ENCODE data around the gene EPAS1.
"Not testable (repeated sequence)": the region's sequence is repeated elsewhere in the genome, so short reads cannot be mapped to it uniquely, and the experiment has no call there.

The EPAS1 gene

DNA sequence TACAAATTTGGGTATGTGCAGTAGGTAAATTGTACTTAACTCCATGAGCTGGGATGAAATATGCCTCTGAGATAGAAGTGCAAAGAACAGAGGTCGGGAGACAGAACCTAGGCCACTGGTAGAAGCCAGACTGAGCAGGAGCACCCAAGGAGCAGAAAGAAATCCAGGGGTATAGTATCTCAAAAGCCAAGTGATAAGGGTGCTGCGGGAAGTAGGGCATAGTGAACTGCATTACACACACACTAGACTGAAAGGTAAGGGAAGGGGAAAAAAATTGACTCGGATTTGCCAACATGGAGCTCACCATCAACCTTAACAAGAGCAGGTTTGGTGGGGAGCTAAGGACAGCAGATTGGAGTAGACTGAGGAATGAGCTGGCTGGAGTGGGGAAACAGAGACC is 92.8 kb downstream of the EPAS1 start:
- H3K27ac ChIP-seq (ENCODE audit: low read depth, low read length): no peak overlapping the region
- H2AFZ ChIP-seq (ENCODE audit: low read length, unreplicated experiment): no peak overlapping the region
- peaks cover 18% of the 10 kb centered on the region for H3K4me1 ChIP-seq (ENCODE audit: control insufficient read depth, insufficient read depth, low read length, unreplicated experiment)
- no peak overlapping the region for H3K4me3 ChIP-seq (ENCODE audit: low read depth, low read length)
- H3K79me2 ChIP-seq (ENCODE audit: control insufficient read depth, insufficient read depth, low read length, unreplicated experiment): no peaks in the 10 kb centered on the region
- no peaks in the 10 kb centered on the region for H3K27me3 ChIP-seq (ENCODE audit: insufficient read depth, low read length)
- 0 out of 2 replicates have a peak, but pooled peaks cover 11% of the 10 kb centered on the region for H3K36me3 ChIP-seq (ENCODE audit: insufficient read depth, low read length)

GRCh38 chr2:46390901-46391395 is 93.7 kb downstream of the EPAS1 start:
- Histone ChIP-seq H3K4me1 (ENCODE audit: control insufficient read depth, insufficient read depth, low read length, unreplicated experiment) (peaks cover 11% of the 10 kb centered on the region), H3K79me2 (ENCODE audit: control insufficient read depth, insufficient read depth, low read length, unreplicated experiment) (no peaks in the 10 kb centered on the region), H3K27me3 (ENCODE audit: insufficient read depth, low read length) (no peaks in the 10 kb centered on the region), H3K27ac (ENCODE audit: low read depth, low read length) (no peak overlapping the region), H3K36me3 (ENCODE audit: insufficient read depth, low read length) (0 out of 2 replicates have a peak, but pooled peaks cover 11% of the 10 kb centered on the region), H2AFZ (ENCODE audit: low read length, unreplicated experiment) (no peak overlapping the region), H3K4me3 (ENCODE audit: low read depth, low read length) (no peak overlapping the region)

GRCh38 chr2:46392561-46393346 is 95.5 kb downstream of the EPAS1 start:
- no peaks in the 10 kb centered on the region for H3K27me3 ChIP-seq (ENCODE audit: insufficient read depth, low read length)
- H3K27ac ChIP-seq (ENCODE audit: low read depth, low read length): no peak overlapping the region
- H3K4me3 ChIP-seq (ENCODE audit: low read depth, low read length): no peak overlapping the region
- no peaks in the 10 kb centered on the region for H3K4me1 ChIP-seq (ENCODE audit: control insufficient read depth, insufficient read depth, low read length, unreplicated experiment)
- H3K36me3 ChIP-seq (ENCODE audit: insufficient read depth, low read length): 0 out of 2 replicates have a peak, but pooled peaks cover 10% of the 10 kb centered on the region
- no peak overlapping the region for H2AFZ ChIP-seq (ENCODE audit: low read length, unreplicated experiment)
- no peaks in the 10 kb centered on the region for H3K79me2 ChIP-seq (ENCODE audit: control insufficient read depth, insufficient read depth, low read length, unreplicated experiment)

DNA sequence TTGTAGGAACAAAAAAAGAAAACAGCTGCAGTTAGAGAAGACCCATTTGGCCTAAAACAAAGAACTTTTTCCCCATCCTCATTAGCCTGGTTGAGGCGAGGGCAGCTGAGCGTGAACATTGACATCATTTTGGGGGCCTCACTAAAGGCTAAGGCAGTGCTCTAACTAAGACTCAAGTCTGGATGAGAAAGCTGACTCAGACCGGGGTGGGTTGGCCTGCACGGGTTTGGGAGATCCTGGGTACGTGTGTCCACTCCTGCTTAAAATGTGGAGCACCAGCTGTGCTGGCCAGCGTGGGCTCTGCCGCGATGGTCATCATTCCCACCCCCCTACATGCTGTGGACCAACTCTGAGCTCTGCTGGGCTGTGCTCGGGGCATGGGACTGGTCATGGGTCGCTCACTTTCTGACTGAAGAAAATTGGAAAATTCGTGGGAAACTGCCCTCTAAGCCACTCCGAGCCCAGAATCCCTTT is 96.2 kb downstream of the EPAS1 start:
- no peaks in the 10 kb centered on the region for H3K79me2 ChIP-seq (ENCODE audit: control insufficient read depth, insufficient read depth, low read length, unreplicated experiment)
- H3K4me3 ChIP-seq (ENCODE audit: low read depth, low read length): no peak overlapping the region
- no peak overlapping the region for H2AFZ ChIP-seq (ENCODE audit: low read length, unreplicated experiment)
- H3K27ac ChIP-seq (ENCODE audit: low read depth, low read length): no peak overlapping the region
- no peaks in the 10 kb centered on the region for H3K27me3 ChIP-seq (ENCODE audit: insufficient read depth, low read length)
- 0 out of 2 replicates have a peak, but pooled peaks cover 3% of the 10 kb centered on the region for H3K36me3 ChIP-seq (ENCODE audit: insufficient read depth, low read length)
- no peaks in the 10 kb centered on the region for H3K4me1 ChIP-seq (ENCODE audit: control insufficient read depth, insufficient read depth, low read length, unreplicated experiment)

DNA sequence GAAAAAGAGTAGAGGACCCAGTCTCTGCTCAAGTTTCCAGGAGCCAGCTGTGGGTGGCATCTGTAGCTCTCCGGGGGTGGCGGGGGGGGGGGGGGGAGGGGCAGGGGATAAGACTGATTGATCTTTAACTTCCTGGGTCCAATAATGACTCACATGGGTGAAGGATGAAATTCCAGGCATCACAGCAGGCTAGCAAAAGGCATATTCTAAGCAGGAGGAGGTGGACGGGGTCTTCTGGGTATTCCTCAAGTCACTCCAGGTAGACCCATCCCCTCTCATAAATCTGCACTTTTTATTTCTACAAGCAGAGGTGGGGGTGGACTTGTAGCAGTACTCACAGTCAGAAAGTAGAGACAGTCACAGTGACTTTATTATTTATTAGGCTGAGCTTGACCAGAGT is 96.7 kb downstream of the EPAS1 start:
- Histone ChIP-seq H3K27ac (ENCODE audit: low read depth, low read length) (no peak overlapping the region), H3K4me1 (ENCODE audit: control insufficient read depth, insufficient read depth, low read length, unreplicated experiment) (no peaks in the 10 kb centered on the region)

DNA sequence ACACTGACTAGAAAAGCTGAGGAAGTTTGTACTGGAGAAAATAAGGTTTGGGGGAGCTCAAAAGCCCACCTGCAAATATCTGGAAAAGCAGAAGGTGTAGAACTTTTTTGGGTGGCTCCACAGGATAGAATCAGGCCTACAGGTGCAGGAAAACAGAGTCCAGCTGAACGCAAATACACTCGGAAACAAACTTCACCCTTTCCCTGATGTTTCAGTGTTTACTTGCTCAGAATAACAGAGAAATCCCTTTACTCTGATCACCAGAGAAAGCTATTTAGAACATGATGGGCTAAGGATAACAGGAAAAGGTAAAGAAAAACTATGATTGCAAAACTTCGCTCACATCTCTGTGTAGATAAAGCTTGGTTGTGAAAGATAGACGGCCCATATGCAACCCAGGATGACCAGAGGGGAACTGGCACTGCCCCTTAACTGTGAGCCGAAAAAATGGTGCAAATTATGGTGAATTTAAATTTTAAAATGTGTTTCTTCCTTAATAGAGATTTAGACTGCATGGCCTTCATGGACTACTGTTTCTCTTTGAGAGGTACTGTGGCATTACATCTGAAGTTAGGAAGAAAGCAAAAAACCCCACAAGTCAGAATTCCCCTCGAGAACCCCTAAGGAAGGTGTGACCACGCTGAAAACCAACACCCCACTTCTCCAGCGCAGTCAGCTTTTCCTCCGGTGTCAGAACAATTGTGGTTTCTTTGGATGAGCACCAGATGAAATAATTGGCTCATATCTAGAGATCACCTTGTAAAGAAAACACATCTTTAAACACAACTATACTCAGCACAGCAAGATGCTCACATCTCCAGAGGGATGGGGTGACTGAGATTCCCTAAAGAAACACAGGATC is 97.7 kb downstream of the EPAS1 start:
- Histone ChIP-seq H3K4me1 (ENCODE audit: control insufficient read depth, insufficient read depth, low read length, unreplicated experiment) (no peaks in the 10 kb centered on the region), H2AFZ (ENCODE audit: low read length, unreplicated experiment) (no peak overlapping the region), H3K27me3 (ENCODE audit: insufficient read depth, low read length) (no peaks in the 10 kb centered on the region), H3K4me3 (ENCODE audit: low read depth, low read length) (no peak overlapping the region), H3K36me3 (ENCODE audit: insufficient read depth, low read length) (no peaks in the 10 kb centered on the region), H3K27ac (ENCODE audit: low read depth, low read length) (no peak overlapping the region), H3K79me2 (ENCODE audit: control insufficient read depth, insufficient read depth, low read length, unreplicated experiment) (no peaks in the 10 kb centered on the region)

More for the DNA sequence above, 96.7 kb downstream of the EPAS1 start:
- H2AFZ ChIP-seq (ENCODE audit: low read length, unreplicated experiment): no peak overlapping the region
- no peak overlapping the region for H3K4me3 ChIP-seq (ENCODE audit: low read depth, low read length)
- no peaks in the 10 kb centered on the region for H3K27me3 ChIP-seq (ENCODE audit: insufficient read depth, low read length)
- H3K36me3 ChIP-seq (ENCODE audit: insufficient read depth, low read length): no peaks in the 10 kb centered on the region
- no peaks in the 10 kb centered on the region for H3K79me2 ChIP-seq (ENCODE audit: control insufficient read depth, insufficient read depth, low read length, unreplicated experiment)

DNA sequence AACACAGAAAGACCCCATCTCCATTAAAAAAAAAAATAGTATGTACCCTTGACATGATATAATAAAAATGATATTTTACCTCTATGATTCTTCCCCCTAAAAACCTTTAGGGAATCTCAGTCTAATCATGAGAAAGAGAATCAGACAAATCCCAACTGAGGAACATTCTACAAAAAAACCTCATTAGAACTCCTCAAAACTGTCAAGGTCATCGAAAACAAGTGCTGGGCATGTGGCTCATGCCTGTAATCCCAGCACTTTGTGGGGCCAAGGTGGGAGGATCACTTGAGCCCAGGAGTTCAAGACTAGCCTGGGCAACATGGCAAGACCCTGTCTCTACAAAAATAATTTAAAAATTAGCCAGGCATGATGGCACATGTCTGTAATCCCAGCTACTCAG is 98.5 kb downstream of the EPAS1 start:
- H3K27ac ChIP-seq (ENCODE audit: low read depth, low read length); H3K79me2 ChIP-seq (ENCODE audit: control insufficient read depth, insufficient read depth, low read length, unreplicated experiment); H3K36me3 ChIP-seq (ENCODE audit: insufficient read depth, low read length); H3K4me3 ChIP-seq (ENCODE audit: low read depth, low read length); H3K4me1 ChIP-seq (ENCODE audit: control insufficient read depth, insufficient read depth, low read length, unreplicated experiment); H3K27me3 ChIP-seq (ENCODE audit: insufficient read depth, low read length); H2AFZ ChIP-seq (ENCODE audit: low read length, unreplicated experiment): not testable (repeated sequence)

DNA sequence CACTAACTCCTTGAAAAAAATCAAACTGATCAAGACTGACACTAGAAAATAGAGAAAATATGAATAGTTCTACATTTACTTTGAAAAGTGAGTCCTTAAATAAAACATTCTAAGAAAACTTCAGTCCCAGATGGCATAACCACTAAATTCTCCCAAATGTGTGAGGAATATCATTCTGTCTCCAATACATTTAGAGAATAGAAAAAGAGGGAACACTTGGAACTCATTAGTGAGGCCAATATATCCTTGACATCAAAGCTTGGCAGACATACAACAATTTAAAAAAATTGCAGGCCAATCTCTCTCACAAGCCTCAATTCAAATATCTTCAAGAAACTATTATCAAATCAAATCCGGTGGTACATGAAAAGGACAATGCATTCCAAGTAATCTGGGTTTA is 102.8 kb downstream of the EPAS1 start:
- Histone ChIP-seq H3K27me3 (ENCODE audit: insufficient read depth, low read length) (no peaks in the 10 kb centered on the region), H3K4me1 (ENCODE audit: control insufficient read depth, insufficient read depth, low read length, unreplicated experiment) (no peaks in the 10 kb centered on the region), H3K79me2 (ENCODE audit: control insufficient read depth, insufficient read depth, low read length, unreplicated experiment) (no peaks in the 10 kb centered on the region), H3K4me3 (ENCODE audit: low read depth, low read length) (no peak overlapping the region), H3K36me3 (ENCODE audit: insufficient read depth, low read length) (no peaks in the 10 kb centered on the region), H2AFZ (ENCODE audit: low read length, unreplicated experiment) (no peak overlapping the region), H3K27ac (ENCODE audit: low read depth, low read length) (no peak overlapping the region)

DNA sequence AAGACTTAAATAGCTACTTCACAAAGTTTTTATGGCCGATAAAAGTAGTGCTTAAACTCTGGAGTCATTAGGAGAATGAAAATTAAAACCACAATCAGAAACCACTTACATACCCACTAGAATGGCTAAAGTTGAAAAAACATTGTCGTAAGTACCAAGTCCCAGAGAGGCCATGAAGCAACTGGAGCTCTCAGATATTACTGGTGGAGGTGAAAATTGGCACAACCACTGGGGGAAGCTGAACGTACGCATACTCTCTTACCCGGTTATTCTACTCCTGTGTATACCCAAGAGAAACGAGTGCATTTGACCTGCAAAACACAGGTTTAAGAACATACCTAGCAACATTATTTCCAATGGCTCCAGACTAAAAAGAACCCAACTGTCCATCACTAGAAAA is 105.7 kb downstream of the EPAS1 start:
- no peak overlapping the region for H2AFZ ChIP-seq (ENCODE audit: low read length, unreplicated experiment)
- no peaks in the 10 kb centered on the region for H3K27me3 ChIP-seq (ENCODE audit: insufficient read depth, low read length)
- no peak overlapping the region for H3K4me3 ChIP-seq (ENCODE audit: low read depth, low read length)
- H3K27ac ChIP-seq (ENCODE audit: low read depth, low read length): no peak overlapping the region
- no peaks in the 10 kb centered on the region for H3K36me3 ChIP-seq (ENCODE audit: insufficient read depth, low read length)
- no peaks in the 10 kb centered on the region for H3K4me1 ChIP-seq (ENCODE audit: control insufficient read depth, insufficient read depth, low read length, unreplicated experiment)
- H3K79me2 ChIP-seq (ENCODE audit: control insufficient read depth, insufficient read depth, low read length, unreplicated experiment): no peaks in the 10 kb centered on the region

- Histone ChIP-seq H3K4me1 (ENCODE audit: control insufficient read depth, insufficient read depth, low read length, unreplicated experiment) (peaks cover 4% of the 10 kb centered on the region), H3K4me3 (ENCODE audit: low read depth, low read length) (no peak overlapping the region), H3K79me2 (ENCODE audit: control insufficient read depth, insufficient read depth, low read length, unreplicated experiment) (no peaks in the 10 kb centered on the region), H2AFZ (ENCODE audit: low read length, unreplicated experiment) (no peak overlapping the region), H3K27me3 (ENCODE audit: insufficient read depth, low read length) (no peaks in the 10 kb centered on the region), H3K27ac (ENCODE audit: low read depth, low read length) (no peak overlapping the region), H3K36me3 (ENCODE audit: insufficient read depth, low read length) (no peaks in the 10 kb centered on the region)
Measured at GRCh38 chr2:46404181-46404759, 107.1 kb downstream of the EPAS1 start.
